UCSD-AML1 (cell line): ENCODE results near the gene CDH24.

Source experiments
- DNase-seq: peaks from one replicate; lab custom pipeline; 2025; ENCODE audit not compliant: unreplicated experiment; lab: John Stamatoyannopoulos, UW

Gene CDH24

GRCh38 chr14:23056956-23057756 is at the start of gene CDH24:
Gene CDH24 (minus strand): TSS chr14:23057520. CDS start chr14:23055733, 1,787 bp downstream.
- no peak for DNase-seq

- DNase-seq, result no peak
These were observed 49.4 kb upstream of the CDH24 start for GRCh38 chr14:23106747-23107045.

- DNase-seq, result no peak
These were observed 48.1 kb upstream of the CDH24 start for GRCh38 chr14:23105348-23105824.

- DNase-seq, result no peak
These were observed 47.4 kb upstream of the CDH24 start, which contains the start of gene CIROP for GRCh38 chr14:23104591-23105347. Gene CIROP (minus strand): TSS chr14:23104989. CDS start chr14:23104920, 69 bp downstream.

GRCh38 chr14:23104070-23104590 is 46.8 kb upstream of the CDH24 start:
- no peak for DNase-seq

- DNase-seq, result no peak
These were observed 46.3 kb upstream of the CDH24 start for GRCh38 chr14:23103581-23103980.

- DNase-seq, result no peak
These were observed 45.5 kb upstream of the CDH24 start for GRCh38 chr14:23102801-23103200.

GRCh38 chr14:23101986-23102625 is 44.8 kb upstream of the CDH24 start:
- no peak for DNase-seq

- no peak for DNase-seq
These were observed 44.1 kb upstream of the CDH24 start for GRCh38 chr14:23101213-23101970.

- no peak for DNase-seq
These were observed 42.0 kb upstream of the CDH24 start for GRCh38 chr14:23099212-23099861.

GRCh38 chr14:23097786-23098185 is 40.5 kb upstream of the CDH24 start:
- no peak for DNase-seq

- no peak for DNase-seq
These were observed 38.1 kb upstream of the CDH24 start, which contains the start of gene C14orf119 for GRCh38 chr14:23095196-23096108. Gene C14orf119 (plus strand): TSS chr14:23095505. CDS start chr14:23097659, 2,154 bp downstream.

GRCh38 chr14:23094666-23095195 is 37.4 kb upstream of the CDH24 start, which contains the start of gene ACIN1:
Gene ACIN1 (minus strand): TSS chr14:23095136. CDS start chr14:23095112, 24 bp downstream.
- no peak for DNase-seq

- DNase-seq, result no peak
These were observed 36.8 kb upstream of the CDH24 start for GRCh38 chr14:23093991-23094665.

- no peak for DNase-seq
These were observed 36.2 kb upstream of the CDH24 start for GRCh38 chr14:23093526-23093925.

- DNase-seq, result no peak
These were observed 35.8 kb upstream of the CDH24 start for GRCh38 chr14:23093104-23093503.

GRCh38 chr14:23091294-23092225 is 34.2 kb upstream of the CDH24 start:
- no peak for DNase-seq
